Type B pancreatic cell (in vitro differentiated cells): ENCODE data around the gene SLC17A7. TPM values are rescaled to one million over a fixed set of nuclear protein-coding genes. Genes with fewer than 3 reads are reported as not detected.

Experiments used
- DNase-seq: peaks from one replicate; pipeline ENCODE4 v3.0.0; 2021; ENCODE audit warnings: mixed read lengths; ENCODE audit not compliant: unreplicated experiment; ENCODE audit errors: extremely low spot score
- H3K27ac Mint-ChIP-seq: 2 replicates; pipeline ENCODE4 v1.8.0; 2021; ENCODE audit warnings: mild to moderate bottlenecking, mixed read lengths
- H3K27me3 Mint-ChIP-seq: 2 replicates; pipeline ENCODE4 v1.8.0; 2021; ENCODE audit warnings: mixed read lengths
- H3K36me3 Mint-ChIP-seq: 2 replicates; pipeline ENCODE4 v1.8.0; 2021; ENCODE audit warnings: mixed read lengths
- H3K4me1 Mint-ChIP-seq: one replicate; pipeline ENCODE4 v1.8.0; 2021; ENCODE audit warnings: mixed read lengths; ENCODE audit not compliant: unreplicated experiment
- H3K4me3 Mint-ChIP-seq: 2 replicates; pipeline ENCODE4 v1.8.0; 2021; ENCODE audit warnings: mild to moderate bottlenecking, mixed read lengths
- H3K9me3 Mint-ChIP-seq: 2 replicates; pipeline ENCODE4 v1.8.0; 2021; ENCODE audit warnings: mixed read lengths
- total RNA-seq: library from RNA; stranded (reverse); gene quantifications from 2 replicates; pipeline ENCODE4 v1.2.1, GENCODE V29; 2021; ENCODE audit warnings: low replicate concordance
- TF ChIP-seq, protein P1 (sequence below): fragments of 200-600 bp; sonication (generic); conservative IDR thresholded peaks from 2 replicates; pipeline ENCODE4 v1.5.0; 2021; ENCODE audit warnings: antibody characterized with exemption, mild to moderate bottlenecking

SLC17A7 gene
- total RNA-seq, 1 donor from 2014 or later = 0.19 TPM

DNA sequence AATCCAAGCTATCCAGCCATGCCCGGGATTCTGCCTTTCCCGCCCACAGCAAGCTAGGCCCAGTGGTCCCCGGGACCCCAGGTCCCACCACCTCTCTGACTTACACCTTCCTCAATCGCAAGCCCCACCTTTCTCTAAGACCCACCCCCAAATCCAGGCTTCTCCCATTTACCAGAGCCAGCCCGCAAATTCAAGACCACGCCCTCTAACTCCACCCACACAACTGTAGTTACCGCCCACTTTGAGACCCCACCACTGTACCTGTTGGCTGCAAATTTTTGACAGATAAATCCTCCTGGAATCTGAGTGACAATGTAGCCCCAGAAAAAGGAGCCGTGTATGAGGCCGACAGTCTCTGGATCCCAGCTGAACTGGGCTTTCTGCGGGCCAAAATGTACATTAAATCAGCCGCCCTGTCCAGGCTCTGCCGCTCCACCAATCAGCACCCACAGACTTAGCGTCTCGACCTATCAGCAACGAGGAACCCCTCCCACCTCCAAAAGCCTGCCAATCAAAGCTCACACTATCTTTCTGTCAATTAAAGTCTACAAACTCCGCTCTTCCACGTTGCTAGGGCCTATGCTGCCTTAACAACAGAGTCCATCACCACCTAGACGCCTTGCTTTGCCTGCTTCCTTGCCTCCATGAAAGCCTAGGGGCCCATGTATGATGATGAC is 6.3 kb downstream of the SLC17A7 start:
- no peak for DNase-seq
- Mint-ChIP-seq H3K27ac (no peak overlapping the region), H3K36me3 (no peaks in the 10 kb centered on the region), H3K27me3 (peaks cover 93% of the 10 kb centered on the region), H3K4me1 (no peaks in the 10 kb centered on the region), H3K4me3 (no peak overlapping the region), H3K9me3 (no peaks in the 10 kb centered on the region)
- TF ChIP-seq, protein P1, sequence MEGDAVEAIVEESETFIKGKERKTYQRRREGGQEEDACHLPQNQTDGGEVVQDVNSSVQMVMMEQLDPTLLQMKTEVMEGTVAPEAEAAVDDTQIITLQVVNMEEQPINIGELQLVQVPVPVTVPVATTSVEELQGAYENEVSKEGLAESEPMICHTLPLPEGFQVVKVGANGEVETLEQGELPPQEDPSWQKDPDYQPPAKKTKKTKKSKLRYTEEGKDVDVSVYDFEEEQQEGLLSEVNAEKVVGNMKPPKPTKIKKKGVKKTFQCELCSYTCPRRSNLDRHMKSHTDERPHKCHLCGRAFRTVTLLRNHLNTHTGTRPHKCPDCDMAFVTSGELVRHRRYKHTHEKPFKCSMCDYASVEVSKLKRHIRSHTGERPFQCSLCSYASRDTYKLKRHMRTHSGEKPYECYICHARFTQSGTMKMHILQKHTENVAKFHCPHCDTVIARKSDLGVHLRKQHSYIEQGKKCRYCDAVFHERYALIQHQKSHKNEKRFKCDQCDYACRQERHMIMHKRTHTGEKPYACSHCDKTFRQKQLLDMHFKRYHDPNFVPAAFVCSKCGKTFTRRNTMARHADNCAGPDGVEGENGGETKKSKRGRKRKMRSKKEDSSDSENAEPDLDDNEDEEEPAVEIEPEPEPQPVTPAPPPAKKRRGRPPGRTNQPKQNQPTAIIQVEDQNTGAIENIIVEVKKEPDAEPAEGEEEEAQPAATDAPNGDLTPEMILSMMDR = no peak

DNA sequence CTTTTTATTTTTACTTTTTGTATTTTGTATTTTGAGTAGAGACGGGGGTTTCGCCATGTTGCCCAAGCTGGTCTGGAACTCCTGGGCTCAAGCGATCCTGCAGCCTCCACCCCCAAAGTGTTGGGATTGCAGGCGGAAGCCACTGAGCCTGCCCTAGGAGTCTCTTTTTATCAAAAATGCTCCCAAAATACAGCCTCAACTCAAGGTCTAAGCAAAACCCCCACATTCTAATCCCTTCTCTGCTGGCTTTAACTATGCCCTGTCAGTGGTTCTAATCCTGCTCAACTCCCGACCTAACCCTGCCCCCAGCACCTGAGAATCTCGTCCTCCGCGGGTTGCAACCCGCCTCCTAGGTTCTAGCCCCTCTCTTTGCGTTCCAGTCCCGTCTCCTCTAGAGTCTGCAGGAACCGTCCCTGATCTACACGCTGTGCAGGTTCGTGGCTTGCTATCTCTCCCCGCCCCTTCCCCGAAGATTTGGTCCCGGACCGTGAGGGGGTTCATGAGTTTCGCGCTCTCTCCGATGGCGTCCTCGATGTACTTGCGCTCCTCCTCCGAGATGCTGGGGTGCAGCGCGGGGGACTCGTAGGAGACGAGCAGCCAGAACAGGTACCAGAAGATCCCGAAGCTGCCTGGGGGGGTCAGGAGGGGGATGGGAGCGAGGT is 8.0 kb downstream of the SLC17A7 start:
- Mint-ChIP-seq H3K27me3 (peaks cover 92% of the 10 kb centered on the region), H3K36me3 (no peaks in the 10 kb centered on the region), H3K4me3 (no peak overlapping the region), H3K9me3 (no peaks in the 10 kb centered on the region), H3K27ac (no peak overlapping the region), H3K4me1 (peaks cover 10% of the 10 kb centered on the region)
- TF ChIP-seq, protein P1 = no peak
- DNase-seq = no peak

DNA sequence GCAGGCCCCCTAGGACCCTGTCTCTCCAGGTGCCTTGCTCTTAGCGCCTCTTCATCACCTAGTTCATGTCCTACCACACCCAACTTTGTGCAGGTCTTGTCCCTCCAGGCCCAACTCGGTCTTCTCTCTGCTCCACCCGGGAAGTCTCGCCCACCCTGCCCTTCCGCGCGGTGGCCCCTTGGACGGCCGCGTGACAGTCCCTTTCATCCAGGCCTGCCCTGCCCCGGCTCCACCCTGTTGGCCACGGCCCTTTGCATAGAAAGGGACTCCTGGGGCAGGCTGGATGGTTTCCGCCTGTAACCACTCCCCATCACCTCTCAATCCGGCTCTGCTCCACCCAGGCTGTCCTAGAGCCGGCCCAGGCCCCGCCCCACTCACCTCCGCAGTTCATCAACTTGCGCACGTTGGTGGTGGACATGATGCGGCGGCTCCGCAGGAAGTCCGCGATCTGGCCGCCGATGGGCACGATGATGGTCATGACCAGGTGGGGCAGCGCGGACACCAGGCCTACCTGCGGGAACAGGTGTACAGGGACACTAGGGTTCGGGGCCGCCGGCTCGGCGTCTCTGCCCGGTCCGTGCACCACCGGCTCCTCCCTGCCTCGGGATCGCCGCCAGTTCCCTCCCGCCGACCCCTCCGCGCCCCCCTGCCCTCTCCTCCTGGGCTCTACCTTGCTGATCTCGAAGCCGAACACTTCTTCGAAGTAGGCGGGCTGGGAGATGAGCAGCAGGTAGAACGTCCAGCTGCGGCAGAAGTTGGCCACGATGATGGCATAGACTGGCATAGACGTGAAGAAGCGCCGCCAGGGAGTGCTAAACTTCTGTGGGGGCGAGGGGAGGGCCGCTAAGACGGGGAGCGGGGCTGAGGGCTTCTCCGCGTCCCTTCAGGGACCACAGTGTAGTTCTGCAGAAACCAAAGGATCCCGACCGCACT is 8.9 kb downstream of the SLC17A7 start:
- Mint-ChIP-seq H3K36me3 (no peaks in the 10 kb centered on the region), H3K27me3 (peaks cover 91% of the 10 kb centered on the region), H3K4me1 (peaks cover 11% of the 10 kb centered on the region), H3K9me3 (no peaks in the 10 kb centered on the region), H3K4me3 (no peak overlapping the region), H3K27ac (no peak overlapping the region)
- TF ChIP-seq, protein P1 = no peak
- DNase-seq = no peak

DNA sequence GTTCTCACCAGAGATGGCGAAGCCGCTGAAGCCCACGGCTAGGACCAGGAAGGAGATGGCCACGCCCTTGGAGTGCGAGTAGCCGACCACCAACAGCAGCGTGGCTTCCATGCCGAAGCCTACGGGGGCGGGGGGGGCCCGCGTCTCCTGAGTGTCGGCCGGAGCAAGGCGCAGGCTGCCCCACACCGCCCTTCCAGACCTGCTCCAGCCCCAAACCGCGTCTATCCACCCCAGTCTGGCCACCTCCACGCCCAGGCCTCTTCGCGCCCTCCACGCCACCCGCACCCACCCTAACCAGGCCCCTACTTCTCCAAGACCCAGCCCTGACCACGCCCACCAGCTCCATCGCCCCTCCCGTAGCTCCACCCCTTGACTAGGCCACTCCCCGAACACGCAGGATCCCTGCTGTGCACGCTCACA is 10.0 kb downstream of the SLC17A7 start:
- Mint-ChIP-seq H3K36me3 (no peaks in the 10 kb centered on the region), H3K4me1 (peaks cover 19% of the 10 kb centered on the region), H3K27ac (no peak overlapping the region), H3K9me3 (no peaks in the 10 kb centered on the region), H3K27me3 (peaks cover 91% of the 10 kb centered on the region), H3K4me3 (no peak overlapping the region)
- DNase-seq = no peak
- TF ChIP-seq, protein P1 = no peak

DNA sequence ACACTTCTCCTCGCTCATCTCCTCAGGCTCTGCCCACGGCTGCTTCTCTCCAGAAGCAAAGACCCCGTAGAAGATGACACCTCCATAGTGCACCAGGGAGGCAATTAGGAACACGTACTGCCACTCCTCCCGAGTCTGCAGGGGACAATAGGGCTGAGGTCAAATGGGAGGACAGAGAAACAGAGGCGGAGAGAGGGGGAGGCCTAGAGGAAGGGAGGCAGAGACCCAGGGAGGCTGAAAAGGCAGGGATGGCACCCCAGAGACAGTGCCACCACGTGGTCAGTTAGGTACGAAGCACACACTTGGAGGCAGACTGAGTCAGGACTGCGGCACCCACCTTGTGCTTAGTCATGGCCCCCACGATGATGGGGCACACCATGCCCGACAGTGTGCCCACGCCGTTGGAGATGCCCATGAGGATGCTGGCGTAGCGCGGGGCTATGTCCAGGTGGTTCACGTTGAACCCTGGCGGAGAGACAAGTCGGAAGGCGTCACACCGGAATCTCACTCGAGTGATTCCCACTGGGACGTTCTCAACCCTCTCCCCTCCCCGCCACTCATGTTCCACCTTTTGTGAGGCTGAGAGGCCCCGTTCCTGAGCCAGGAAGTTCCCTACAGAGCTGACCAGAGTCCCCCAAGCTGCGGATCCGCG is 10.5 kb downstream of the SLC17A7 start:
- peaks cover 21% of the 10 kb centered on the region for H3K4me1 Mint-ChIP-seq
- TF ChIP-seq, protein P1 = peak; percentile 51
- no peak overlapping the region for H3K27ac Mint-ChIP-seq
- no peaks in the 10 kb centered on the region for H3K36me3 Mint-ChIP-seq
- no peak overlapping the region for H3K4me3 Mint-ChIP-seq
- peaks cover 91% of the 10 kb centered on the region for H3K27me3 Mint-ChIP-seq
- H3K9me3 Mint-ChIP-seq = no peaks in the 10 kb centered on the region
- no peak for DNase-seq
